ENCODE data around the gene SH3PXD2A. TPM values are rescaled to one million over a fixed set of nuclear protein-coding genes. Genes with fewer than 3 reads are reported as not detected.

The SH3PXD2A gene
- total RNA-seq, 4 donors from 2014 or later: 26.5 to 56.9 (median 33.3) TPM

- no peak overlapping the region for H3K4me3 ChIP-seq
- in situ Hi-C loops (cut with MboI; ENCODE audit: low pct_ligation_motif_present in 1 of 4, low pct_unique_long_range_greater_than_20kb in 1 of 4, low sequenced_read_pairs in 3 of 4) (no loop called here), intact Hi-C loops (cut with DNase I; ENCODE audit: low total_unique reads) (no loop called here)
- TF ChIP-seq POLR2AphosphoS5 (IDR thresholded peaks at IDR 0.05) (no peak), EP300 (IDR thresholded peaks at IDR 0.05; ENCODE audit: low read depth) (no peak), POLR2A (IDR thresholded peaks at IDR 0.05) (no peak), CTCF (IDR thresholded peaks at IDR 0.05) (no peak)
- whole genome bisulfite sequencing, 2 donors (ENCODE audit: low coverage in 1 of 2): 56 to 65% methylated on average over 3 to 4 of the region's 4 CpGs
- no peak for DNase-seq
- H3K9me3 ChIP-seq: no peaks in the 10 kb centered on the region
- H3K27me3 ChIP-seq: no peaks in the 10 kb centered on the region
- H3K27ac ChIP-seq: peak overlapping the region in 2 of 4 donors; percentile 36 to 55
- H3K4me1 ChIP-seq: peaks cover 13 to 56% (median 35%) of the 10 kb centered on the region in 4 donors
- H3K36me3 ChIP-seq: no peaks in the 10 kb centered on the region
These were observed 309.6 kb downstream of the SH3PXD2A start for GRCh38 chr10:103545771-103546281.

DNA sequence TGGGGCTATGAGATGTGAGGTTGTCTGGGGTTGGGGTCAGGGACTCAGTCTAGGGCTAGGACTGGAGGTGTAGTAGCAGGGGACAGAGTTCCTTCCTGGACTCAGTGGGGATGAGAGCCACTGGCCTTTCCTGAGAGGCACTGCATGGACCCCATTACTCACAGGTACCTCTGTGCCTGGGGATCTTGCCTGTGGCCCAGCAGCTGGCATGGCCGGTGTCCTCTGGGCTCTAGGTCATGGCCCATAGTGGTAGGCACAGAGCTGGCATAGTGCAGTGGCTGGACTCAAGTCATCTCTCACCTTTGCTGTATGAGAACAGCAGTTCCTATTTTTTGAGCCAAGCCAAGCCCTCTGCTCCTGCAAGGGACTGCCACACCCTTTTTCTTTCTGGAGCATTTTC is 310.0 kb downstream of the SH3PXD2A start:
- in situ Hi-C loops (cut with MboI; ENCODE audit: low pct_ligation_motif_present in 1 of 4, low pct_unique_long_range_greater_than_20kb in 1 of 4, low sequenced_read_pairs in 3 of 4): no loop called here
- 64% methylated on average over 1 of the region's 1 CpG; no CpG with 5 or more reads in 1 of the 2 donors for WGBS, 2 donors (ENCODE audit: low coverage in 1 of 2)
- Histone ChIP-seq H3K27ac (peak overlapping the region in 2 of 4 donors; percentile 33 to 55), H3K4me1 (peaks cover 13 to 52% (median 33%) of the 10 kb centered on the region in 4 donors), H3K9me3 (no peaks in the 10 kb centered on the region), H3K36me3 (no peaks in the 10 kb centered on the region), H3K27me3 (no peaks in the 10 kb centered on the region), H3K4me3 (no peak overlapping the region)
- DNase-seq: no peak
- TF ChIP-seq POLR2A (IDR thresholded peaks at IDR 0.05) (no peak), POLR2AphosphoS5 (IDR thresholded peaks at IDR 0.05) (no peak), EP300 (IDR thresholded peaks at IDR 0.05; ENCODE audit: low read depth) (no peak), CTCF (IDR thresholded peaks at IDR 0.05) (no peak)
- intact Hi-C loops (cut with DNase I; ENCODE audit: low total_unique reads): no loop called here

DNA sequence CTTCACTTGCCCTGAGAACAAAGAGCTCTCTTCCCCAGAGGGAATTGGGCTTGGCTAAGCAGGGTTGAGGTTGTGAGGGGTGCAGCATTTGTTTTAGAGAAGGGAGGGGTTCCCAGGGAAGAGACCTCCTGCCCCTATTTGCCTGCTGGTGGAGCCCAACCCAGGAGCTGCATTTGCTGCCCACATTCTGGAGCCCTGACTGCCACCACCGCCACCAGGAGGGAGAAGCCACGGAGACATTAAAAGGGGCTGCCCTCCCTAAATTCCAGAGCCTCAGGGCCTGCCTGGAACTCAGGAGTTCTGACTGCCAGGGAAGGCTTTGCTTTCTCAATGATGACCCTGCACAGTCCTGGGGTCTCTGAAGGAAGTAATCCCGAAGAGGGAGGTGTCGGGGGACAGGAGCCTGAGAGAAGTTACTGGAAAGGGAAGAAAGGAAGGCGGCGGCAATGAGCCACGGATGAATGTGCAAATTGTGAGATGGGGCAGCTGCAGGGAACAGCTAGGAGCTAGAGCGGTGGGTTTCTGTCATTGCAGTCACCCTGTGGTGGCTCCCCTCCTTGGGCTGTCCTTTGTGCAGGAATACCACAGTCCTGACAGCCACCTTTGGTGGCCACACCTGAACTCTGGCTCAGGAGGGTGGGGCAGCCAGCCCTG is 310.6 kb downstream of the SH3PXD2A start:
- H3K27me3 ChIP-seq: no peaks in the 10 kb centered on the region
- TF ChIP-seq EP300 (IDR thresholded peaks at IDR 0.05; ENCODE audit: low read depth) (no peak), POLR2A (IDR thresholded peaks at IDR 0.05) (no peak), CTCF (IDR thresholded peaks at IDR 0.05) (no peak), POLR2AphosphoS5 (IDR thresholded peaks at IDR 0.05) (no peak)
- intact Hi-C loops (cut with DNase I; ENCODE audit: low total_unique reads): no loop called here
- peak overlapping the region in 2 of 4 donors; percentile 33 to 55 for H3K27ac ChIP-seq
- 92 to 100% methylated on average over 1 to 8 of the region's 8 CpGs for WGBS, 2 donors (ENCODE audit: low coverage in 1 of 2)
- H3K4me3 ChIP-seq: no peak overlapping the region
- no peak for DNase-seq
- no peaks in the 10 kb centered on the region for H3K36me3 ChIP-seq
- no peaks in the 10 kb centered on the region for H3K9me3 ChIP-seq
- in situ Hi-C loops (cut with MboI; ENCODE audit: low pct_ligation_motif_present in 1 of 4, low pct_unique_long_range_greater_than_20kb in 1 of 4, low sequenced_read_pairs in 3 of 4): no loop called here
- H3K4me1 ChIP-seq: peaks cover 13 to 47% (median 32%) of the 10 kb centered on the region in 4 donors

Small RNA genes lying within 50 kb of the gene (small RNA-seq; reads per million reads assigned to genes)
- gene RF00019: 0 reads per million in 4 donors

Other genes with a start within 250 kb of the SH3PXD2A start
- gene STN1, start 62.6 kb upstream of the SH3PXD2A start, total RNA-seq: 10 to 100 TPM; 20.8 to 31.8 (median 26.4) TPM
- gene SLK, start 111.6 kb upstream of the SH3PXD2A start, total RNA-seq: 10 to 100 TPM; 33.2 to 76.4 (median 55.7) TPM
- 100 to 1,000 TPM in 3 of 4 donors, 10 to 100 TPM in 1; 36.0 to 181 (median 173) TPM for gene COL17A1, start 230.3 kb upstream of the SH3PXD2A start, total RNA-seq